Coronary artery (tissue), 2 donors: Measurements from ENCODE around the gene IRF6.

Experiments
- DNase-seq: peaks from one replicate; pipeline ENCODE4 v3.0.0-alpha.2; 2017; ENCODE audit warnings: low spot score
- H3K27ac ChIP-seq, 2 donors: fragments of 200-600 bp; sonication (generic); one replicate each; pipeline ENCODE4 v1.5.1; 2016 to 2019
- H3K4me3 ChIP-seq: fragments of 200-600 bp; sonication (generic); 2 replicates; pipeline ENCODE4 v1.5.1; 2016; ENCODE audit warnings: mild to moderate bottlenecking, moderate library complexity
- TF ChIP-seq, protein P1 (sequence below): fragments of 200-600 bp; sonication (generic); IDR thresholded peaks from one replicate; pipeline ENCODE4 v1.5.1; 2019; ENCODE audit warnings: antibody characterized with exemption

The IRF6 gene

DNA sequence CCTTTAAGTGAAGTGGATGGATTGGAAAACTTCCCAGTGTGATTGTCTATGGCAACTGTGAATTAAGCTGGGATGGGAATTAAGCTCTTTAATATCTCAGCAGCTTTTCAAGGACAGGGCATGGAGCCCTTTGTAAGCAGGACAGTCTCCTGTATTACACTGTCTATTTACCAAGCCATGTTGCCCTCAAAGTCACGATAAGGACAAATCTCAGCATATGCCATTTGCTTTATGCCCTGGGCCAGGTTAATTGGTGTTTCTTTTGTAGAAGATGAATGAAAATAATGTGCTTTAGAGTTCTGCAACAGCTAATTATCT lies 39.4 kb upstream of the IRF6 start:
- no peak overlapping the region for H3K4me3 ChIP-seq
- TF ChIP-seq, protein P1, sequence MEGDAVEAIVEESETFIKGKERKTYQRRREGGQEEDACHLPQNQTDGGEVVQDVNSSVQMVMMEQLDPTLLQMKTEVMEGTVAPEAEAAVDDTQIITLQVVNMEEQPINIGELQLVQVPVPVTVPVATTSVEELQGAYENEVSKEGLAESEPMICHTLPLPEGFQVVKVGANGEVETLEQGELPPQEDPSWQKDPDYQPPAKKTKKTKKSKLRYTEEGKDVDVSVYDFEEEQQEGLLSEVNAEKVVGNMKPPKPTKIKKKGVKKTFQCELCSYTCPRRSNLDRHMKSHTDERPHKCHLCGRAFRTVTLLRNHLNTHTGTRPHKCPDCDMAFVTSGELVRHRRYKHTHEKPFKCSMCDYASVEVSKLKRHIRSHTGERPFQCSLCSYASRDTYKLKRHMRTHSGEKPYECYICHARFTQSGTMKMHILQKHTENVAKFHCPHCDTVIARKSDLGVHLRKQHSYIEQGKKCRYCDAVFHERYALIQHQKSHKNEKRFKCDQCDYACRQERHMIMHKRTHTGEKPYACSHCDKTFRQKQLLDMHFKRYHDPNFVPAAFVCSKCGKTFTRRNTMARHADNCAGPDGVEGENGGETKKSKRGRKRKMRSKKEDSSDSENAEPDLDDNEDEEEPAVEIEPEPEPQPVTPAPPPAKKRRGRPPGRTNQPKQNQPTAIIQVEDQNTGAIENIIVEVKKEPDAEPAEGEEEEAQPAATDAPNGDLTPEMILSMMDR, result no peak
- no peak for DNase-seq
- no peak overlapping the region for H3K27ac ChIP-seq

DNA sequence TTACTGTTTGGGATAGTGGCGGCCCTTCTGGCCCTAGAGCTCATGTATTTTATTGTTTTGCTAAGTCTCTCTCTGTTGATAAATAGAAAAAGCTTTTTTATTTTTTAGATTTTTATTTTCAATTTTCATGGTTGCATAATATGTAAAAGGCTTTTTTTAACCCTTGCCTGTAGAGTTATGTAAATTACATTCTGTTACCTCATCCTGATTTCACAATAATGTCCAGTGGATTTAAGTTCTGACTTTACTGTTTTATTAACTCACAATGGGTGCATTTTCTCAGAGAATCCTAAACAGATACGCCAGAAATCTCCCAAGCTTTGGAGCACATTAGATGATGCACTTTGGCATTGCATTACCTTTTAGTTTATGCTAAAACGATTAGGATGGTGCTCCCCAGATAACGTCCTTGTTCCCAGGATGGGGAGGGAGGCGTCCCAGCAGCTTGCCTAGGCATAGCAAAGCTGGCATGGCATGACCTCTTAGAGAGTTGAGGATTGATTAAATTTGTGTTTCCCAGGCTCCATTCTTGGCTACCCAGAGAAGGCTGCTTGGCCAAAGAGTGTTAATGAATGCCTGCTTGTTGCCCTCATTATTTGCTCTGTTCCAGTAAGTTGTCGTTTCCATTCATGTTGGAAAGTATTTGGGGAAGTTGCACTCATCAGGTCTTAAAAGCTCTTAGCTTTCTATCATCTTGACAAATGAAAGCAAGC lies 38.9 kb upstream of the IRF6 start:
- no peak overlapping the region for H3K27ac ChIP-seq
- H3K4me3 ChIP-seq, result no peak overlapping the region
- DNase-seq, result no peak
- TF ChIP-seq, protein P1, result no peak

DNA sequence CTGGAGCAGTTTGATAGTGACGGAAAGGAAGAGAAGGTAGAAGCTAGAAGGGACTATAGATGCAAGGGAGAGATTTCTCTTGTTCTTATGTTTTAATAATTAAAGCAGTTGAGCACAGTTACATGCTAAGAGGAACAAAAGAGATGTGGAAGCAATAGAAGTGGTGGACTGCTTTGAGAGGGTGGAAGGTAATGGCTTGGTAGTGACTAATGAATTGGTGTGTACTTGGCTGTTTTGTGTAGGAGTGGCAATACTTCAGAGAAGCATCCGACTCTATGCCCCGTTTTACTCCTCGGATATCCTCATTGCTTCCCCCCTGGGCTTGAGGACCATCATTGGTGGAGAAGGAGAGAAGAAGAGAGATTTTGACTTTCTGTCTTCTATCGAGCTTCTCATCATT lies 34.7 kb upstream of the IRF6 start:
- H3K27ac ChIP-seq, result peak overlapping the region; percentile 18 to 83
- TF ChIP-seq, protein P1, result no peak

GRCh38 chr1:209839875-209840546 lies 34.1 kb upstream of the IRF6 start:
- peak overlapping the region; percentile 19 to 83 for H3K27ac ChIP-seq
- no peak for DNase-seq
- no peak overlapping the region for H3K4me3 ChIP-seq
- TF ChIP-seq, protein P1, result no peak

More for the DNA sequence above, 34.7 kb upstream of the IRF6 start:
- H3K4me3 ChIP-seq, result peak overlapping the region; percentile 26
- no peak for DNase-seq

DNA sequence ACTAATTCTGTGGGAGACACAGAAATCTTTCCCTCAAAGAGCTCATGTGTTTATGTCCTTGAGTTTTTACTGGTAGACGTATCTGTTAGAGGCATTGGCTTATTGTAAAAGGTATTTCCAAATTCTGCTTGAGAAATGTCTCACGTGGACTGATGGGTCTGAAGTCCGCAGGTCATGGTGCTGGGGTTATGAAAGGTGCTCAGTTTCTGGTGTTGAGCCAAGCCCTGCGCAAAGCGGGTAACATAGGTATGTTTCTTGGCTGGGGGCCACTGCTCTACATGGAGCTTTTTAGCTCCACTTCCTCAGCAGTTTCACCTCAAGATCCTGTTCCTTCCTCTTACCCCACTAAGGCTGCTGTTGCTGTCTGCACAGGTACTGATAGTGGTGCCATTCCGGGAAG lies 32.6 kb upstream of the IRF6 start:
- Histone ChIP-seq H3K4me3 (no peak overlapping the region), H3K27ac (peak overlapping the region in 1 of 2 donors; percentile 83)
- no peak for DNase-seq
- TF ChIP-seq, protein P1, result no peak

GRCh38 chr1:209837671-209838070 lies 31.7 kb upstream of the IRF6 start:
- no peak for DNase-seq
- H3K27ac ChIP-seq, result no peak overlapping the region
- no peak overlapping the region for H3K4me3 ChIP-seq
- TF ChIP-seq, protein P1, result no peak

DNA sequence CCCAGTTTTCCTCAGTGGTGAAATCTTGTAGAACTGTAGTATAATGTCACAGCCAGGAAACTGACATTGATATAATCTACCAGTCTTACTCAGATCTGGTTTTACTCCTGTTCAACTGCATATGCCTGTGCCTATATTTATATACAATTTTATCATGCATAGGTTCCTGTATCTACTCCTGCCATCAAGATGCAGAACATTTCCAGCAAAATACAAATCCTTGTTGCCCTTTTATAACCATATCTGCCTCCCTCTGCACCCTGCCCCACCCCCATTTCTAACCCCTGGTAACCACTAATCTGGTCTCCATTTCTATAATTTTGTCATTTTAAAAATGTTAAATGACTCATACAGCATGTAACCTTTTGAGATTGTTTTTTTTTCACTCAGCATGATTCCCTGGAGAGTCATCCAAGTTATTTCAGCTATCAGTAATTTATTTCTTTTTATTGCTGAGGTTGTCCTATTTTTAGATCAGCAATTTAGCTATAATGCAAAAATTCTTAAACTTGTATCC lies 29.9 kb upstream of the IRF6 start:
- Histone ChIP-seq H3K27ac (peak overlapping the region in 1 of 2 donors; percentile 3), H3K4me3 (no peak overlapping the region)
- no peak for DNase-seq
- TF ChIP-seq, protein P1, result no peak
